Kidney (tissue), 22 donors: ENCODE results near the gene DNAJA4. TPM values are rescaled to one million over a fixed set of nuclear protein-coding genes. Genes with fewer than 3 reads are reported as not detected.

Source experiments
- DNase-seq, 5 donors: peaks; one replicate each; pipeline ENCODE4 v3.0.0-alpha.2; 2013 to 2020
- FAIRE-seq: peaks from 2 replicates; lab custom pipeline; 2012; peaks lifted over from hg19 to GRCh38; lab: Jason Lieb, UNC
- H3K27ac ChIP-seq, 2 donors: one replicate each; pipeline ENCODE4 v1.7.0; 2013; ENCODE audit warnings: low read depth in 2 of 2, low read length in 2 of 2, inconsistent platforms in 1 of 2
- H3K27me3 ChIP-seq: one replicate; pipeline ENCODE4 v1.7.1; 2013; ENCODE audit warnings: low read length, inconsistent platforms; ENCODE audit not compliant: control insufficient read depth, insufficient read depth
- H3K36me3 ChIP-seq, 3 donors: one replicate each; pipeline versions ENCODE4 v1.7.0 to v1.7.1; 2013; ENCODE audit warnings: low read length in 3 of 3, control low read depth in 1 of 3, inconsistent platforms in 1 of 3; ENCODE audit not compliant: insufficient read depth in 3 of 3, control insufficient read depth in 2 of 3
- H3K4me1 ChIP-seq, 3 donors: one replicate each; pipeline versions ENCODE4 v1.7.0 to v1.7.1; 2013; ENCODE audit warnings: low read length in 3 of 3, inconsistent platforms in 1 of 3, low read depth in 1 of 3; ENCODE audit not compliant: control insufficient read depth in 2 of 3, insufficient read depth in 2 of 3
- H3K4me3 ChIP-seq, 3 donors: one replicate each; pipeline versions ENCODE4 v1.7.0 to v1.8.1; 2013; ENCODE audit warnings: low read length in 3 of 3, control low read depth in 1 of 3, inconsistent platforms in 1 of 3
- H3K9ac ChIP-seq, 3 donors: one replicate each; pipeline versions ENCODE4 v1.7.0 to v1.7.1; 2013; ENCODE audit warnings: low read length in 3 of 3, control low read depth in 1 of 3, inconsistent platforms in 1 of 3
- H3K9me3 ChIP-seq, 3 donors: one replicate each; pipeline versions ENCODE4 v1.7.0 to v1.7.1; 2013; ENCODE audit warnings: low read length in 3 of 3, control low read depth in 1 of 3, inconsistent platforms in 1 of 3; ENCODE audit not compliant: control insufficient read depth in 2 of 3, insufficient read depth in 1 of 3
- CTCF ChIP-seq: IDR thresholded peaks from 3 replicates; pipeline ENCODE4 v1.5.1; 2012; ENCODE audit warnings: mild to moderate bottlenecking, moderate library complexity, borderline replicate concordance; ENCODE audit not compliant: insufficient read depth; ENCODE audit errors: extremely low read depth
- intact Hi-C: fragments of 100-400 bp; cut with DNase I; formaldehyde crosslinking; loops from one replicate; pipeline ENCODE4 v1.11.1; 2022
- long read RNA-seq, 10 donors: library from polyadenylated mRNA in 1 of 10; unstranded in 1 of 10; transcript quantifications; one replicate each; pipeline ENCODE4 v2.0.0 and lab custom pipeline, GENCODE V29; 2021 to 2026
- polyA plus RNA-seq: library from polyadenylated mRNA; stranded (reverse); fragments of 350-450 nt; fragmentation: Illumina TruSeq; extraction: RNeasy Lipid Tissue Mini Kit (QIAGEN cat#74804); gene quantifications from one replicate; pipeline ENCODE4 v1.2.3, GENCODE V29; 2014; ENCODE audit warnings: low read depth, low replicate concordance; ENCODE audit not compliant: insufficient read depth
- total RNA-seq: library from RNA; stranded (reverse); fragmentation: NEBNext Ultra II Directional; extraction: Animal tissue kit (Norgen Biotek cat#: 25700); gene quantifications from one replicate; pipeline ENCODE4 v1.2.1, GENCODE V29; 2021
- donor health status: control.
- donor health status: control.
- donor health status: control.
- donor health status: control.
- donor health status: control.
- donor health status: DM: yes; HTN: yes; CAD: no.
- donor health status: Normal renal cell carcinoma (clear cell type).

Gene DNAJA4
- total RNA-seq (31.1 TPM), polyA plus RNA-seq (19.9 TPM)
- long read RNA-seq, donor 1, partial matches to known transcripts = 53 of 90 reads
- long read RNA-seq, donor 1, other reads (novel, unspliced or antisense) = 36 of 90 reads
- long read RNA-seq, donor 2, partial matches to known transcripts = 43 of 111 reads
- long read RNA-seq, donor 2, other reads (novel, unspliced or antisense) = 63 of 111 reads
- long read RNA-seq, donor 3, partial matches to known transcripts = 211 of 213 reads
- long read RNA-seq, donor 3, other reads (novel, unspliced or antisense) = 0 of 213 reads
- long read RNA-seq, donor 4, partial matches to known transcripts = 7 of 71 reads
- long read RNA-seq, donor 4, other reads (novel, unspliced or antisense) = 63 of 71 reads
- long read RNA-seq, donor 5 = 0 reads
- long read RNA-seq, donor 6, partial matches to known transcripts = 171 of 300 reads
- long read RNA-seq, donor 6, other reads (novel, unspliced or antisense) = 128 of 300 reads
- long read RNA-seq, donor 7, transcript DNAJA4-202 (7 exons, 3,116 nt) = major isoform, 5 of 13 reads
- long read RNA-seq, donor 7, partial matches to known transcripts = 3 of 13 reads
- long read RNA-seq, donor 7, other reads (novel, unspliced or antisense) = 4 of 13 reads
- long read RNA-seq, donor 8, partial matches to known transcripts = 80 of 140 reads
- long read RNA-seq, donor 8, other reads (novel, unspliced or antisense) = 57 of 140 reads
- long read RNA-seq, donor 9 = 0 reads
- long read RNA-seq, donor 10, partial matches to known transcripts = 85 of 179 reads
- long read RNA-seq, donor 10, other reads (novel, unspliced or antisense) = 94 of 179 reads

GRCh38 chr15:78264304-78265136 lies at the start of gene DNAJA4:
Gene DNAJA4 (plus strand): TSS chr15:78264562. CDS start chr15:78264764, 202 bp downstream.
- peak within 1 kb of the TSS in 2 of 3 donors; percentile 67 to 84 for H3K9ac ChIP-seq
- TF ChIP-seq CTCF = no peak
- intact Hi-C loops = no loop called here
- no peaks in the 10 kb centered on the region for H3K36me3 ChIP-seq
- H3K4me3 ChIP-seq = peak within 1 kb of the TSS; percentile 43 to 72 (median 66)
- no peak for FAIRE-seq
- peaks cover 0 to 10% (median 7%) of the 10 kb centered on the region in 3 donors for H3K4me1 ChIP-seq
- peak within 1 kb of the TSS; percentile 26 for H3K27ac ChIP-seq
- no peaks in the 10 kb centered on the region for H3K27me3 ChIP-seq
- DNase-seq = peak; percentile 63 to 85 (median 78)
- H3K9me3 ChIP-seq = no peaks in the 10 kb centered on the region

GRCh38 chr15:78216276-78217104 lies 47.9 kb upstream of the DNAJA4 start:
- no peak overlapping the region for H3K27ac ChIP-seq
- DNase-seq (peak in 1 of 5 donors; percentile 57), FAIRE-seq (no peak)
- peaks cover 0 to 3% (median 0%) of the 10 kb centered on the region in 3 donors for H3K4me1 ChIP-seq
- no peak overlapping the region for H3K4me3 ChIP-seq
- no peak for TF ChIP-seq CTCF
- intact Hi-C loops = no loop called here
- no peak overlapping the region for H3K9ac ChIP-seq
- no peaks in the 10 kb centered on the region for H3K36me3 ChIP-seq
- no peaks in the 10 kb centered on the region for H3K9me3 ChIP-seq
- H3K27me3 ChIP-seq = no peaks in the 10 kb centered on the region

GRCh38 chr15:78220713-78221112 lies 43.6 kb upstream of the DNAJA4 start:
- no peaks in the 10 kb centered on the region for H3K27me3 ChIP-seq
- no peak overlapping the region for H3K4me3 ChIP-seq
- no peaks in the 10 kb centered on the region for H3K9me3 ChIP-seq
- H3K36me3 ChIP-seq = no peaks in the 10 kb centered on the region
- DNase-seq (no peak), FAIRE-seq (no peak)
- no peak for TF ChIP-seq CTCF
- peaks cover 0 to 3% (median 0%) of the 10 kb centered on the region in 3 donors for H3K4me1 ChIP-seq
- intact Hi-C loops = no loop called here
- no peak overlapping the region for H3K27ac ChIP-seq
- H3K9ac ChIP-seq = no peak overlapping the region
